Measurements from ENCODE around the gene MAEA. TPM values are rescaled to one million over a fixed set of nuclear protein-coding genes. Genes with fewer than 3 reads are reported as not detected.

The MAEA gene
- total and polyA plus RNA-seq, 11 donors: 38.1 to 57.2 (median 45.1) TPM

DNA sequence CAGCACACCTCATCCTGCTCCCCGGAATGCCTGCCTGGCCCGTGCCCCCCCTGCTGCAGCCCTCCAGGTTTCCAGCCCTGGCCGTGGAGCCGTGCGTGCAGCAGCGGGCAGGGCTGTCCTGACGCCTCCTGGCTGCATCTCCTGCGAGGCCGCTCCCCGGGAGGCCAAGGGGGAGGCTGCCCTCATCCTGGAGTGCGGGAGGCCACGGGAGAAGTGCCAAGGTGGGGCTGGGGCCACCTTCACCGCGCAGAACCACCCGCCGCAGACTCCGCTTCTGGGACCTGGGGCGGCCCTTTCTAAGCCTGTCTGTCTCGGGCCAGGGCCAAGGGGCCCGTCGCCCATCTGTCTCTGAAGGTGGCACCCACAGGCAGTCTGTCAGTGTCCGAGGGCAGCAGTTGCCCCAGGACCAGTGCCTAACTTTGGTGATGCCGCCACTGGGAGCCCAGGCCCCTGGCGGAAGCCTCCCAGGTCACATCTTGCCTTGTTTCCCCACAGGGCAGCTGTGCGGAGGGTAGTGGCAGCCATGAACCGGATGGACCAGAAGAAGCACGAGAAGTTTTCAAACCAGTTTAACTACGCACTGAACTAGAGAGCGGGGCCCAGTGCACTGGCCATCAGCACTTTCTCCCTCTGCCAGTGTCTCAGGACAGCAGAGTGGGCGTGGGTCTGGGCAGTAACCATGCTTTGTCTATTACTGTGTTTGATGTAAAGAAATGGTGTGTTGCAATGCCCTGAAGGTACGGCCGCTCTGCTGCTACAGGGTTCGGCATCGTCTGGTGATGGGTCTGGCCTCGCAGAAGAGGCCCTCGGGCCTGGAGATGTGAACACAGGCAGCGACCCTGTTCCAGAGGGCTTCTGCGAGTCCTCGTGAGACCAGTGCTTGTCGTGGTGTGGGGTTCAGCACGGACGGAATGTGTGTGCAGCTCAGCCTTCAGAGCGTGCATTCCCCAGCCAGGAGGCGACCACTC is 96.0 kb downstream of the MAEA start:
- 96 to 98% (median 96%) methylated on average over 21 to 44 of the region's 44 CpGs for WGBS, 4 donors
- intact Hi-C loops (cut with DNase I): no loop called here
- H3K9me3 ChIP-seq: peaks cover 0 to 20% (median 10%) of the 10 kb centered on the region in 12 donors
- ATAC-seq (no peak), DNase-seq (peak in 3 of 5 donors; percentile 20 to 58 (median 20))
- no peak overlapping the region for H3K27ac ChIP-seq
- TF ChIP-seq, protein P1, sequence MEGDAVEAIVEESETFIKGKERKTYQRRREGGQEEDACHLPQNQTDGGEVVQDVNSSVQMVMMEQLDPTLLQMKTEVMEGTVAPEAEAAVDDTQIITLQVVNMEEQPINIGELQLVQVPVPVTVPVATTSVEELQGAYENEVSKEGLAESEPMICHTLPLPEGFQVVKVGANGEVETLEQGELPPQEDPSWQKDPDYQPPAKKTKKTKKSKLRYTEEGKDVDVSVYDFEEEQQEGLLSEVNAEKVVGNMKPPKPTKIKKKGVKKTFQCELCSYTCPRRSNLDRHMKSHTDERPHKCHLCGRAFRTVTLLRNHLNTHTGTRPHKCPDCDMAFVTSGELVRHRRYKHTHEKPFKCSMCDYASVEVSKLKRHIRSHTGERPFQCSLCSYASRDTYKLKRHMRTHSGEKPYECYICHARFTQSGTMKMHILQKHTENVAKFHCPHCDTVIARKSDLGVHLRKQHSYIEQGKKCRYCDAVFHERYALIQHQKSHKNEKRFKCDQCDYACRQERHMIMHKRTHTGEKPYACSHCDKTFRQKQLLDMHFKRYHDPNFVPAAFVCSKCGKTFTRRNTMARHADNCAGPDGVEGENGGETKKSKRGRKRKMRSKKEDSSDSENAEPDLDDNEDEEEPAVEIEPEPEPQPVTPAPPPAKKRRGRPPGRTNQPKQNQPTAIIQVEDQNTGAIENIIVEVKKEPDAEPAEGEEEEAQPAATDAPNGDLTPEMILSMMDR (IDR thresholded peaks at IDR 0.05): no peak
- no peak for TF ChIP-seq POLR2A (IDR thresholded peaks at IDR 0.05)
- H3K36me3 ChIP-seq: peaks cover 0 to 52% (median 24%) of the 10 kb centered on the region in 9 donors
- H3K4me3 ChIP-seq: no peak overlapping the region
- H3K4me1 ChIP-seq: no peaks in the 10 kb centered on the region
- H3K27me3 ChIP-seq: no peaks in the 10 kb centered on the region

Other genes with a start within 250 kb of the MAEA start
- gene RNF212, start 176.3 kb upstream of the MAEA start, total RNA-seq: 1 to 10 TPM in 1 of 9 donors, under 1 TPM in 4, not detected in 4; 0.25 to 1.6 (median 0.43) TPM
- under 1 TPM; 0.62 to 0.65 TPM for gene RNF212, start 176.3 kb upstream of the MAEA start, polyA plus RNA-seq
- 10 to 100 TPM in 7 of 9 donors, 1 to 10 TPM in 2; 8.8 to 36.3 (median 13.7) TPM for gene SPON2, start 117.3 kb upstream of the MAEA start, total RNA-seq
- 10 to 100 TPM in 1 of 2 donors, 1 to 10 TPM in 1; 7.8 to 31.2 TPM for gene SPON2, start 117.3 kb upstream of the MAEA start, polyA plus RNA-seq
- gene CTBP1, start 40.8 kb upstream of the MAEA start, total RNA-seq: 100 to 1,000 TPM; 105 to 165 (median 128) TPM
- 100 to 1,000 TPM in 1 of 2 donors, 10 to 100 TPM in 1; 92.0 to 148 TPM for gene CTBP1, start 40.8 kb upstream of the MAEA start, polyA plus RNA-seq
- gene UVSSA, start 57.3 kb downstream of the MAEA start, total RNA-seq: 10 to 100 TPM in 2 of 9 donors, 1 to 10 TPM in 7; 5.0 to 14.2 (median 6.7) TPM
- gene UVSSA, start 57.3 kb downstream of the MAEA start, polyA plus RNA-seq: 1 to 10 TPM; 4.7 to 6.6 TPM
- gene NKX1-1, start 116.6 kb downstream of the MAEA start, total RNA-seq: not detected
- not detected for gene NKX1-1, start 116.6 kb downstream of the MAEA start, polyA plus RNA-seq